Left lung (tissue), 10 donors: ENCODE measurements around the gene SLC38A10. TPM values are rescaled to one million over a fixed set of nuclear protein-coding genes. Genes with fewer than 3 reads are reported as not detected.

ENCODE experiments used
- ATAC-seq: fragments of 200-7000 bp; cut with Tn5 transposase; one replicate; pipeline ENCODE4 v1.9.1; 2020; ENCODE audit warnings: moderate library complexity
- DNase-seq, 4 donors: peaks; one replicate each; pipeline ENCODE4 v3.0.0-alpha.2; 2013 to 2020
- H3K27ac ChIP-seq, 2 donors: fragments of 200-600 bp; sonication (generic) in 1 of 2; one replicate each; pipeline versions ENCODE4 v1.5.0 to v1.8.0; 2020 to 2021
- H3K27me3 ChIP-seq, 2 donors: fragments of 200-600 bp; sonication (generic) in 1 of 2; one replicate each; pipeline versions ENCODE4 v1.5.0 to v1.8.0; 2020 to 2021
- H3K36me3 ChIP-seq, 2 donors: fragments of 200-600 bp; sonication (generic) in 1 of 2; one replicate each; pipeline versions ENCODE4 v1.5.0 to v1.8.0; 2020 to 2021
- H3K4me1 ChIP-seq, 2 donors: fragments of 200-600 bp; one replicate each; pipeline ENCODE4 v1.8.0; 2021
- H3K4me3 ChIP-seq, 2 donors: fragments of 200-600 bp; sonication (generic) in 1 of 2; one replicate each; pipeline versions ENCODE4 v1.5.0 to v1.8.0; 2020 to 2021; ENCODE audit warnings: mild to moderate bottlenecking in 1 of 2
- H3K9me3 ChIP-seq, 2 donors: fragments of 200-600 bp; sonication (generic) in 1 of 2; one replicate each; pipeline versions ENCODE4 v1.5.0 to v1.8.0; 2020 to 2021
- intact Hi-C, 2 donors: fragments of 100-400 bp; cut with DNase I; formaldehyde crosslinking; loops; one replicate each; pipeline versions ENCODE4 v1.11.2 to v1.14.2; 2022
- polyA plus RNA-seq, 6 donors: library from polyadenylated mRNA; unstranded; fragments of 120-200 nt; gene quantifications; one replicate each; pipeline ENCODE4 v1.2.1, GENCODE V29; 2013; ENCODE audit not compliant: insufficient read length in 6 of 6
- total RNA-seq, 2 donors: library from RNA; stranded (reverse); fragmentation: NEBNext Ultra II Directional; extraction: Animal tissue kit (Norgen Biotek cat#: 25700); gene quantifications; one replicate each; pipeline ENCODE4 v1.2.1, GENCODE V29; 2021
- TF ChIP-seq, protein P1 (sequence below), 2 donors: fragments of 200-600 bp; sonication (generic) in 1 of 2; IDR thresholded peaks; one replicate each; pipeline versions ENCODE4 v1.5.0 to v1.8.0; 2021; ENCODE audit warnings: antibody characterized with exemption in 2 of 2
- donor health status: DM: no; HTN: yes; CAD: no.
- donor health status: DM: no; HTN: no; CAD: no.

SLC38A10 gene
- total and polyA plus RNA-seq, 8 donors: 48.4 to 109 (median 63.0) TPM

DNA sequence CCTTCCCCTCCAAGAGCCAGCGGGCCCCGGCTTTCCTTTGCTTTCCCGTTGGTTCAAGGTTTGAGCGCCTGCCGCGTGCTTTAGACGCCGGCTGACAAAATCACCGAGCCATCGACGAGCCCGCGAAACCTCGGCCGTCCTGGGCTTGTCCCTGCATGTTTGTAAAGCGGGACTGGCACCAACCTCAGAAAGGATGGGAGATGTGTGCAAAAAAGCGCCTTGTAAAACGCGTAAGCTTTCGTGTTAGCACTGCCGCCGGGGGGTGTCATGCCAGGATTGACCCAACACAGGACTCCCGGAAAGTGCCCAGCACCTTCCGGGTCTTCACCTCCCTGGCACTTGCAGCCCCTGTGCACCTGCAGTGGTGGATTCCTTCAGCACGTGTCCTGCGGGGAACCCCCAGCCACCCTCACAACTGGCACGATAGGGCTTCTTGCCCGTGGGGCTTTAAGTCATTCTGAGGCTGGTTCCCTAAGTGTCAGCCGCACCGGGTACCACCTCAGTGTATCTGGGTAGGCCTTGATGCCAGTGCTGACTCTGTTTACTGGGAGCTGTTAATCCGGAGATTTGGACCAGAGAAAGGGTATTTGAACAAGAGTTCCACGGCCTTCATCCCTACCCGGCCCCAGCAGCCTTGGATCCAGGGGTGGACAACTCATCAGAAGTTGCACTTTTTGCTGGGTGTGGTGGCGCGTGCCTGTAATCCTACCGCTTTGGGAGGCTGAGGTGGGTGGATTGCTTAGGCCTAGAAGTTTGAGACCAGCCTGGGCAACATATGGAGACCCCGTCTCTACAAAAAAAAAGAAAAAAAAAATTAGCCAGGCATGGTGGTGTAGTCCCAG is 55.2 kb downstream of the SLC38A10 start:
- Histone ChIP-seq H3K9me3 (no peaks in the 10 kb centered on the region), H3K27me3 (no peaks in the 10 kb centered on the region), H3K4me3 (peak overlapping the region; percentile 73 to 100), H3K27ac (peak overlapping the region; percentile 54 to 82), H3K36me3 (peaks cover 0 to 38% of the 10 kb centered on the region in 2 donors), H3K4me1 (peaks cover 8 to 46% of the 10 kb centered on the region in 2 donors)
- DNase-seq (no peak), ATAC-seq (no peak)
- intact Hi-C loops: no loop called here
- TF ChIP-seq, protein P1, sequence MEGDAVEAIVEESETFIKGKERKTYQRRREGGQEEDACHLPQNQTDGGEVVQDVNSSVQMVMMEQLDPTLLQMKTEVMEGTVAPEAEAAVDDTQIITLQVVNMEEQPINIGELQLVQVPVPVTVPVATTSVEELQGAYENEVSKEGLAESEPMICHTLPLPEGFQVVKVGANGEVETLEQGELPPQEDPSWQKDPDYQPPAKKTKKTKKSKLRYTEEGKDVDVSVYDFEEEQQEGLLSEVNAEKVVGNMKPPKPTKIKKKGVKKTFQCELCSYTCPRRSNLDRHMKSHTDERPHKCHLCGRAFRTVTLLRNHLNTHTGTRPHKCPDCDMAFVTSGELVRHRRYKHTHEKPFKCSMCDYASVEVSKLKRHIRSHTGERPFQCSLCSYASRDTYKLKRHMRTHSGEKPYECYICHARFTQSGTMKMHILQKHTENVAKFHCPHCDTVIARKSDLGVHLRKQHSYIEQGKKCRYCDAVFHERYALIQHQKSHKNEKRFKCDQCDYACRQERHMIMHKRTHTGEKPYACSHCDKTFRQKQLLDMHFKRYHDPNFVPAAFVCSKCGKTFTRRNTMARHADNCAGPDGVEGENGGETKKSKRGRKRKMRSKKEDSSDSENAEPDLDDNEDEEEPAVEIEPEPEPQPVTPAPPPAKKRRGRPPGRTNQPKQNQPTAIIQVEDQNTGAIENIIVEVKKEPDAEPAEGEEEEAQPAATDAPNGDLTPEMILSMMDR (IDR thresholded peaks at IDR 0.05): no peak

DNA sequence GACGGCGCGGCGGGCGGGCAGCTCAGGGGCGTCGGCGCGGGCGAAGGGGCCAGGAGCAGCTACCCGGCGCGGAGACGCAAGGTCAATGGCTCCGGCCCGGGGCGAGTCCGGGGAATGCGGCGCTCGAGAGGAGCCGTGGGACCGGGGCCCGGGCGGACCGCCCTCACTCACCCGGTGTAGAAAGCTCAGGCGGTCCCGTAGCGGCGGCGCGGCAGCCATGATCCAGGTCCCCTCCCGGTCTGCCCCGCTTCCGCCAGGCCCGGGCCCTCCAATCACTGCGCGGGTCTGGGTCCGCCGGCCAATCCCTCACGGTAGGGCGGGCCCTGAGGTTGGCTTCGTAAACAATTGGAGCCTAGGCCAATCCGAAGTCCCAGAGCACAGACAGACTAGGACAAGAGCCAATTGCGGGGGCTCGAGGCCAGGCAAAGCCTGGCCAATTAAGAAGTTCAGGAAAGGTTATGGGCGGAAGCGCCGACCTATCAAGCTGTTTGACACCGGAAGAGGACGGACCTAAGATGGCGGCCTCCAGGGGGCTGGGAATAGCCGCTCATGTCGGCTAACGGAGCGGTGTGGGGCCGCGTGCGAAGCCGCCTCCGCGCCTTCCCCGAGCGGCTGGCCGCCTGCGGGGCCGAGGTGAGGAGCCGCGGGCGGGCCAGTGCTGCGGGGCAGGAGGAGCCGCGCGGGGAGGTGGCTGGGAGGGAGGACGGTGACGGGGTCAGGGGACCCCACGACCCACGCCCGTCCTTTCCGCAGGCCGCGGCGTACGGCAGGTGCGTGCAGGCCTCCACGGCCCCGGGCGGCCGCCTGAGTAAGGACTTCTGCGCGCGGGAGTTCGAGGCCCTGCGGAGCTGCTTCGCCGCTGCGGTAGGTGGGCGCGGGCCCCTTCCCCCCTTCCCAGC is 56.0 kb downstream of the SLC38A10 start, which contains the start of the genes NDUFAF8 and TEPSIN:
NDUFAF8 (plus strand) TSS at position 504 of the 899 bp plus-strand sequence; CDS start at position 550, 46 bp downstream.
TEPSIN (minus strand) TSS at position 241 of the 899 bp plus-strand sequence; CDS start at position 219, 22 bp downstream.
- peak; percentile 95 to 99 (median 98) for DNase-seq
- intact Hi-C loops: no loop called here
- Histone ChIP-seq H3K27ac (peak within 1 kb of the TSS; percentile 54 to 82), H3K27me3 (no peaks in the 10 kb centered on the region), H3K4me3 (peak within 1 kb of the TSS; percentile 73 to 100), H3K36me3 (peaks cover 0 to 33% of the 10 kb centered on the region in 2 donors), H3K4me1 (peaks cover 8 to 46% of the 10 kb centered on the region in 2 donors), H3K9me3 (no peaks in the 10 kb centered on the region)
- peak; percentile 97 for ATAC-seq
- TF ChIP-seq, protein P1 (IDR thresholded peaks at IDR 0.05): no peak

DNA sequence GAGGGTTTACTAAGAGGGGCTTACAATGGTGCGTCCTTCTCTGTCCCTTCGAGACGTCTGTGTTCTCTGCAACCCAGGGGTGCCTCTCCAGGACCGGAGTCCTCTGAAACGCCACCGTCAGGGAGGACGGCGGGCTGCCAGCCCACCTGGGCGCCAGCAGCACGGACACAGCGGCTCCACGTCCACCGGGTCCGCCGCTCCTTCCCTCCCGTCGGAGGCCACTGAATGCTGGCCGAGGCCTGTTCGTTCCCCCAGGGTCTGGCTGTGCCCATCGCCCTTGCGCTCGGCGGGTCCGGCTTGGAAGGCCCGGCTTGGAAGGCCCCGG is 56.7 kb downstream of the SLC38A10 start:
- DNase-seq: no peak
- intact Hi-C loops: no loop called here
- peaks cover 0 to 39% of the 10 kb centered on the region in 2 donors for H3K36me3 ChIP-seq
- H3K27ac ChIP-seq: peak overlapping the region in 1 of 2 donors; percentile 70
- no peaks in the 10 kb centered on the region for H3K9me3 ChIP-seq
- peaks cover 8 to 46% of the 10 kb centered on the region in 2 donors for H3K4me1 ChIP-seq
- peak overlapping the region; percentile 73 to 100 for H3K4me3 ChIP-seq
- TF ChIP-seq, protein P1 (IDR thresholded peaks at IDR 0.05): no peak
- no peak for ATAC-seq
- no peaks in the 10 kb centered on the region for H3K27me3 ChIP-seq

DNA sequence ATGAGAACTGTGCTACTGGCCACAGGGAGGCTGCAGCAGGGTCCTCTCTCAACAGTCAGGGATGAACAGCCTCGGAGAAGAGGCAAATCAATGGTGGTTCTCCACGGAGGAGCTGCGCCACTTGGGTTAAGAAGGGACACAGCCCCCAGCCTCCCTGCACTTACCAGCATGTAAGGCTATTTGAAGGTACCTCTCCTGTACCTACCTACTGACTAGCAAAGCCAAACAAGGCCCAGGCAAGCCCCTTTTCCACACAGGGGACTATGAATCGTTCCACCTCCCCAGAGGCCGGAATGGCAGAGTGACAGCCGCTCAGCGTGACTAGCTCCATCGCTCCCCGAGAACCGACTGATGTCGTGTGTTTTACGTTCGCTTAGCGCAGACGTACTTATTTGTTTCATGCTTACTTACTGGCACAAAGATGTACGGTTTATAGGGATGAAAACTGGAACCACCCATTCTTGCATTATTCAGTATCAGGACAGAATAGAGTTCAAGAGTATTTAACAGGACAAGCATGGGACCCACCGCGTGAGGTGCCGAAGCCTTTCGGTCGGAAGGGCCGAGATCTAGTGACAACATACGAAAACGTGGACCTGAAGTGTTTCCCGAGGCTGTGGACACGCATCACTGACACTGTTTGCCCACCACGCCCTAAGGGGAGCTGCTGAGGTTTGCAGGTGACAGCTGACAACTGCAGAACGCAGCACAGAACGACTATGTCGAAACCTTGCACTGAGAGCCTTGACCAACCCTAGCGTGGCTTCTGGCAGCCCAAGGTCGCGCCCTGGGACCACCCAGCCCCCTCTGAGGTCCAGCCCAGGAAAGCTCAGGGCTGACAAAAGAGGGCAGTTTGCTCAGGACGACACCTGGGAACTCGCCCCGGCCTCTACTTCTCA is 57.3 kb downstream of the SLC38A10 start:
- H3K36me3 ChIP-seq: peaks cover 0 to 43% of the 10 kb centered on the region in 2 donors
- H3K4me1 ChIP-seq: peaks cover 8 to 46% of the 10 kb centered on the region in 2 donors
- DNase-seq (peak in 1 of 4 donors; percentile 46), ATAC-seq (no peak)
- peak overlapping the region; percentile 73 to 100 for H3K4me3 ChIP-seq
- no peak overlapping the region for H3K27ac ChIP-seq
- intact Hi-C loops: no loop called here
- H3K9me3 ChIP-seq: no peaks in the 10 kb centered on the region
- H3K27me3 ChIP-seq: no peaks in the 10 kb centered on the region
- TF ChIP-seq, protein P1 (IDR thresholded peaks at IDR 0.05): no peak
